ENCODE results near the gene P2RX7. TPM values are rescaled to one million over a fixed set of nuclear protein-coding genes. Genes with fewer than 3 reads are reported as not detected.

Gene P2RX7
- total and polyA plus RNA-seq, 2 donors (not counting 3 experiments of a cell fraction or from before 2014, with no cell fraction given): 1.3 to 8.1 TPM

DNA sequence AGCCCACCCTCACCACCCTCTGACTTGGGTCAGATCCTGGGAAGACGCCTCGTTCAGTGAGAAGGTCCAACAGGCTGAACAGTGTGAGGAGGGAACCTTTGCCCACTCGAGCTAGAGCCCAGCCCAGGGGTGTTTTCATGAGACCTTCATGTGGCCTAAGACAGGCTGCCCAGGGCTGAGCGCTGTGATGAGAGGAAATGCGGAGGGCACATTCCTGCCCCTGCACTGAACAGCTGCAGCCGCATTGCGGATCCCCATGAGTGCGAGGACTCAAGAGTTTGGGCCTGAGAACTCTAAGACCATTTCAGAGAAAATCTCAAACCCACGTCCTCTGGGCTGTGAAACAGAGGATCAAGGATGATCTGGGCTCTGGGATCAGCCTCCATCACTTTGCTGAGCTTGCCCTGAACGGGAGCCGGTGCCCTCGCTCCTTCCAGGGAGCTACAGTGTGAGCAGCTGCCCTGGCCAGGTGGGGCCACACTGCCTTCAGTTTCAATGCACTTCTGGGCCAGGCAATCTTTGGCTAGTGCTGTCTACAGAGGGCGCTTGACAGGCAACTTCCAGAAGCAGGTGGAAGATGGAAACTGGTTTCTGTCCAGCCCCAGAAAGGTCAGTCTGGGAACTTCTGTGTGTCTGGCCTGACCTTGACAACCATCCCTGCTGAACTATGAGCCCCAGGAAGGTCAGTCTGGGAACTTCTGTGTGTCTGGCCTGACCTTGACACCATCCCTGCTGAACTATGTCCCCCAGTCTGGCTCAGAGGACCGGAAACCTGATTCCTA, 43.5 kb upstream of the P2RX7 start:
- CTCF ChIA-PET: no interaction called here
- Histone ChIP-seq H3K4me3 (replicated peaks in 1 of 3; ENCODE audit: insufficient read depth in 1 of 3, low read depth in 1 of 3, low read length in 3 of 3) (no peak overlapping the region), H3K4me1 (ENCODE audit: control insufficient read depth, extremely low read depth, insufficient read depth, low read length) (peaks cover 3% of the 10 kb centered on the region), H3K27ac (ENCODE audit: insufficient read depth, low read depth, low read length) (no peak overlapping the region), H3K9me3 (replicated peaks; ENCODE audit: control insufficient read depth, insufficient read depth, low read length) (no peaks in the 10 kb centered on the region), H3K36me3 (ENCODE audit: control insufficient read depth in 2 of 2, extremely low read depth in 1 of 2, insufficient read depth in 2 of 2, low read length in 2 of 2) (no peaks in the 10 kb centered on the region), H2AFZ (ENCODE audit: low read depth, low read length) (peak overlapping the region; percentile 28), H3K4me2 (ENCODE audit: insufficient read depth, low read length) (no peak overlapping the region), H3K9me1 (replicated peaks; ENCODE audit: control insufficient read depth, extremely low read depth, insufficient read depth, low read length) (no peaks in the 10 kb centered on the region), H4K20me1 (replicated peaks; ENCODE audit: control insufficient read depth, extremely low read depth, insufficient read depth, low read length) (no peaks in the 10 kb centered on the region), H3K79me2 (ENCODE audit: control insufficient read depth, insufficient read depth, low read length) (no peaks in the 10 kb centered on the region), H3K27me3 (ENCODE audit: control insufficient read depth in 2 of 2, insufficient read depth in 2 of 2, low read length in 2 of 2) (no peaks in the 10 kb centered on the region), H3K9ac (replicated peaks; ENCODE audit: extremely low read depth, insufficient read depth, low read length) (no peak overlapping the region)
- BruUV-seq (replicated peaks): no TSS peak
- no peak for TF ChIP-seq EZH2 (IDR thresholded peaks at IDR 0.05; ENCODE audit: borderline replicate concordance, low read depth, low read length, severe bottlenecking)
- TF ChIP-seq, protein P1, sequence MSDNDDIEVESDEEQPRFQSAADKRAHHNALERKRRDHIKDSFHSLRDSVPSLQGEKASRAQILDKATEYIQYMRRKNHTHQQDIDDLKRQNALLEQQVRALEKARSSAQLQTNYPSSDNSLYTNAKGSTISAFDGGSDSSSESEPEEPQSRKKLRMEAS (IDR thresholded peaks at IDR 0.05; ENCODE audit: insufficient read depth, insufficient read length): no peak
- TF ChIP-seq POLR2A (IDR thresholded peaks at IDR 0.05; ENCODE audit: low read depth, low read length): no peak
- no peak for TF ChIP-seq GATA2 (IDR thresholded peaks at IDR 0.05; ENCODE audit: insufficient read depth, insufficient read length, low read depth, low read length)
- TF ChIP-seq POLR2AphosphoS5 (IDR thresholded peaks at IDR 0.05; ENCODE audit: insufficient read depth, low read depth, low read length): no peak
- TF ChIP-seq FOS (IDR thresholded peaks at IDR 0.05; ENCODE audit: borderline replicate concordance, insufficient read depth, low read length): no peak
- no peak for TF ChIP-seq JUN (IDR thresholded peaks at IDR 0.05; ENCODE audit: borderline replicate concordance, insufficient read depth, insufficient read length, low read depth)
- FAIRE-seq (peak; percentile 64), DNase-seq (ENCODE audit: low read depth, low spot score) (no peak)
- intact Hi-C loops (cut with micrococcal nuclease): no loop called here
- dilution Hi-C loops (cut with MboI; ENCODE audit: extremely low pct_ligation_motif_present, low sequenced_read_pairs): no loop called here
- POLR2A ChIA-PET: no interaction called here

Measured in endothelial cell of umbilical vein (primary cell).